ENCODE data around the gene MTHFD2.
A peak's percentile ranks its signal among the peaks of the same experiment; 100 is the strongest.

Gene MTHFD2

GRCh38 chr2:74246496-74247195 is 48.2 kb downstream of the MTHFD2 start:
- Mint-ChIP-seq H3K4me1 (no peaks in the 10 kb centered on the region), H3K9me3 (no peaks in the 10 kb centered on the region), H3K4me3 (no peak overlapping the region), H3K27ac (no peak overlapping the region), H3K27me3 (ENCODE audit: low read depth) (peaks cover 3% of the 10 kb centered on the region), H3K36me3 (ENCODE audit: low read depth) (no peaks in the 10 kb centered on the region)
- TF ChIP-seq CTCF (IDR thresholded peaks at IDR 0.05; ENCODE audit: unreplicated experiment in 3 of 3), result no peak

GRCh38 chr2:74249406-74250122 is 51.1 kb downstream of the MTHFD2 start:
- H3K36me3 Mint-ChIP-seq (ENCODE audit: low read depth), result peaks cover 3% of the 10 kb centered on the region
- H3K27me3 Mint-ChIP-seq (ENCODE audit: low read depth), result peaks cover 3% of the 10 kb centered on the region
- H3K9me3 Mint-ChIP-seq, result no peaks in the 10 kb centered on the region
- peaks cover 4% of the 10 kb centered on the region for H3K4me1 Mint-ChIP-seq
- no peak overlapping the region for H3K27ac Mint-ChIP-seq
- no peak overlapping the region for H3K4me3 Mint-ChIP-seq
- no peak for TF ChIP-seq CTCF (IDR thresholded peaks at IDR 0.05; ENCODE audit: unreplicated experiment in 3 of 3)

- Mint-ChIP-seq H3K36me3 (ENCODE audit: low read depth) (peaks cover 3% of the 10 kb centered on the region), H3K27ac (peak overlapping the region in 1 of 3 experiments; percentile 63), H3K4me1 (peaks cover 4% of the 10 kb centered on the region), H3K4me3 (no peak overlapping the region), H3K27me3 (ENCODE audit: low read depth) (peaks cover 3% of the 10 kb centered on the region), H3K9me3 (no peaks in the 10 kb centered on the region)
- peak; percentile 77 to 89 (median 84) for TF ChIP-seq CTCF (IDR thresholded peaks at IDR 0.05; ENCODE audit: unreplicated experiment in 3 of 3)
Measured at GRCh38 chr2:74250189-74250631, 51.8 kb downstream of the MTHFD2 start.

GRCh38 chr2:74252036-74252435 is 53.6 kb downstream of the MTHFD2 start:
- H3K4me1 Mint-ChIP-seq, result peaks cover 11% of the 10 kb centered on the region
- H3K27me3 Mint-ChIP-seq (ENCODE audit: low read depth), result peaks cover 3% of the 10 kb centered on the region
- H3K9me3 Mint-ChIP-seq, result no peaks in the 10 kb centered on the region
- H3K36me3 Mint-ChIP-seq (ENCODE audit: low read depth), result peaks cover 3% of the 10 kb centered on the region
- no peak overlapping the region for H3K4me3 Mint-ChIP-seq
- no peak overlapping the region for H3K27ac Mint-ChIP-seq
- TF ChIP-seq CTCF (IDR thresholded peaks at IDR 0.05; ENCODE audit: unreplicated experiment in 3 of 3), result no peak

DNA sequence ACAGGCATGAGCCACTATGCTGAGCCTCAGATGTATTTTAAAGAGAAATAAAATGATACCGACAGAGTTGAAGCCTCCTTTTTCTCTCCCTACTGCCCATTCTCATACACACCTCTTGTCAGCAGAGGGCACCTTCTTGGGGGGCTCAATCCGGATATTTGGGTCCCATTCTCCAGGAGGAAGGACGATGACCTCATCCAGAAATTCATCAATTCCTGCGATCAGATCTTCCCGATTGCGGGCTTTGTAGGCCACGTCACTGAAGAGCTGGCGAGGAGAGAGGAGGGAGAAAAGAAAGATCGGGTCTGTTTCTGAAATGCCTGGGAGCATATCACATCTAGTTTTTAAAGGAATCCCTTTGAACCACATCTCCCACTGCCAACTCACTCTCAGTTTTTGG is 54.4 kb downstream of the MTHFD2 start:
- no peak overlapping the region for H3K4me3 Mint-ChIP-seq
- H3K4me1 Mint-ChIP-seq, result peaks cover 11% of the 10 kb centered on the region
- H3K27ac Mint-ChIP-seq, result no peak overlapping the region
- peaks cover 3% of the 10 kb centered on the region for H3K27me3 Mint-ChIP-seq (ENCODE audit: low read depth)
- peaks cover 3% of the 10 kb centered on the region for H3K36me3 Mint-ChIP-seq (ENCODE audit: low read depth)
- no peaks in the 10 kb centered on the region for H3K9me3 Mint-ChIP-seq
- no peak for TF ChIP-seq CTCF (IDR thresholded peaks at IDR 0.05; ENCODE audit: unreplicated experiment in 3 of 3)

Measured in nephron (organoid).